Epithelial cell of esophagus (primary cell): ENCODE data around the gene GNE.

ENCODE experiments used
- DNase-seq: peaks from one replicate; pipeline ENCODE4 v3.0.0; 2010; ENCODE audit warnings: low read depth
- H3K4me3 ChIP-seq: 2 replicates; pipeline ENCODE4 v1.5.1; 2011; ENCODE audit warnings: mild to moderate bottlenecking, low read length, control low read depth
- CTCF ChIP-seq: IDR thresholded peaks from 2 replicates; pipeline ENCODE4 v1.5.1; 2011; ENCODE audit warnings: low read depth, mild to moderate bottlenecking, low read length, control low read depth, inconsistent platforms; ENCODE audit not compliant: insufficient read depth; ENCODE audit errors: missing control alignments

Gene GNE

DNA sequence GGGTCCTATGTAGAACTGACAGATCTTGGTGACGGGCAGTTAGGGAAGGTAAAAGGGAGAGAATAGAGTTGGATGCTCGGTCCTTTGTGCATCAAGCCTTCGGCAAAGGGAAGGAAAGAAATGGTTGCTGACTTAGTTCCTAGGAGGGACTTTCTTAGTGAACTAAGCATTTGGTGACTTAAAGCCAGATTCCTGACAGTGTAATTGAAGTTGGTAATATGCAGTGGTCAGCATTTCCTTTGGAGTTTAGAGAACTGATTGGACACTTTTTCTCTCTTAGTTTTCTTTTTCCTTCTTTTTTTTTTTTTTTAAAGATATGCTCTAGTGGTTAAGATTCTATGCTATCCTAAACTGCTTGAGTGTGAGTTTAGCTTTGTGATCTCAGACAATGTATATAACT, 65.2 kb downstream of the GNE start:
- H3K4me3 ChIP-seq, result peak overlapping the region; percentile 93
- DNase-seq, result no peak
- no peak for TF ChIP-seq CTCF

DNA sequence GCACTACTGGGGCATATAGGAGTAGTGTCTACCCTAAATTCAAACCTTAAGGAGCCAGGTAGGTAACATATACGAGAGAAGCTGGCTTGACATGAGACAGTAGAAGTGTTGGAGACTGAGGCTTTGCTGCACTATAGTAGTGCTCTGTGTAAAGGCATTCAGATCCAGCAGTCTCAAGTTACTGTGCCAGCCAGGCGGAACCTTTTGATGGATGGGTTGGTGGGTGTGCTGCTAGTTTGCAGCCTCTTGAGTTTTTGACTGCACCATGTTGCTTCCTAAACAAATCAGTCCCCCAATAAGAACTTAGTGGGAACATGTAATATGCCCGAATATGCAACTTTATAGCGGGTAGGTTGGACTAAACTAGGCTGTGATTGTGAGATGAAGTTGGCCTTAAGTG, 66.1 kb downstream of the GNE start:
- no peak for TF ChIP-seq CTCF
- DNase-seq, result peak; percentile 29
- peak overlapping the region; percentile 93 for H3K4me3 ChIP-seq

- no peak for TF ChIP-seq CTCF
- DNase-seq, result peak; percentile 16
- peak overlapping the region; percentile 93 for H3K4me3 ChIP-seq
Measured at GRCh38 chr9:36191686-36192085, 66.6 kb downstream of the GNE start.

DNA sequence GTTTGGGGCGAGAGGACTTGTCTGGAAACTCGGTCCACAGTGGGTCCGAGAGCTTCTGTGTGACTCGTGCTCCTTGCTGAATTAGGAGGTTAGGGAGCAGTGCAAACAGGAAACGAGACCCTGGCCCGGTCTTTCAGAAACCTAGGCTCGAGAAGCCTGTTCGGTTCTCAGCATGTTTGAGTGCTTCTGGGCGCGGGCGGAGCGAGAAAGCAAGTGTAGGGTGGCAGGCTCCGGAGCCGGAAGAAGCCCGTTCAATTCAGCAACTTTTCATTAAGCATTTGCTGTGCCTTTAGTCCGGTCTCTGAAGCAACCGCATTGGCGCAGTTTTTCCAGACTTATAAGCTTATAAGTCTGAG, 67.0 kb downstream of the GNE start:
- TF ChIP-seq CTCF, result no peak
- H3K4me3 ChIP-seq, result peak overlapping the region; percentile 93
- DNase-seq, result peak; percentile 44

GRCh38 chr9:36190388-36191289, 67.6 kb downstream of the GNE start, which contains the start of gene CLTA:
CLTA (plus strand) TSS chr9:36190921; CDS start chr9:36191057, 136 bp downstream.
- peak; percentile 99 for DNase-seq
- TF ChIP-seq CTCF, result peak; percentile 62
- peak within 1 kb of the TSS; percentile 93 for H3K4me3 ChIP-seq

GRCh38 chr9:36189976-36190375, 68.3 kb downstream of the GNE start:
- no peak for TF ChIP-seq CTCF
- peak overlapping the region; percentile 93 for H3K4me3 ChIP-seq
- no peak for DNase-seq

GRCh38 chr9:36188212-36188611, 70.0 kb downstream of the GNE start:
- no peak for DNase-seq
- TF ChIP-seq CTCF, result no peak
- no peak overlapping the region for H3K4me3 ChIP-seq
